Neural crest cell (in vitro differentiated cells): Measurements from ENCODE around the gene TICAM1. TPM values are rescaled to one million over a fixed set of nuclear protein-coding genes. Genes with fewer than 3 reads are reported as not detected.

ENCODE experiments used
- DNase-seq: peaks from one replicate; pipeline ENCODE4 v3.0.0; 2021; ENCODE audit warnings: low read depth, mixed read lengths, low spot score
- H3K27ac Mint-ChIP-seq: one replicate; pipeline ENCODE4 v1.8.0; 2021; ENCODE audit warnings: mild to moderate bottlenecking, mixed read lengths; ENCODE audit not compliant: unreplicated experiment
- H3K27me3 Mint-ChIP-seq: 2 replicates; pipeline ENCODE4 v1.8.0; 2021; ENCODE audit warnings: low read depth, mild to moderate bottlenecking, mixed read lengths
- H3K36me3 Mint-ChIP-seq: 2 replicates; pipeline ENCODE4 v1.8.0; 2021; ENCODE audit warnings: low read depth, mild to moderate bottlenecking, mixed read lengths
- H3K4me1 Mint-ChIP-seq: 2 replicates; pipeline ENCODE4 v1.8.0; 2021; ENCODE audit warnings: mixed read lengths
- H3K4me3 Mint-ChIP-seq: one replicate; pipeline ENCODE4 v1.8.0; 2021; ENCODE audit warnings: mild to moderate bottlenecking, mixed read lengths
- H3K9me3 Mint-ChIP-seq: 2 replicates; pipeline ENCODE4 v1.8.0; 2021; ENCODE audit warnings: mixed read lengths
- microRNA-seq: library from miRNA; unstranded; fragments of <30 nt; microRNA quantifications from one replicate; pipeline ENCODE4, GENCODE V29; 2020
- total RNA-seq: library from RNA; stranded (reverse); gene quantifications from 2 replicates; pipeline ENCODE4 v1.2.1, GENCODE V29; 2021
- TF ChIP-seq, protein P1 (sequence below): fragments of 200-600 bp; sonication (generic); conservative IDR thresholded peaks from 2 replicates; pipeline ENCODE4 v1.5.0; 2021; ENCODE audit warnings: antibody characterized with exemption, mild to moderate bottlenecking

TICAM1 gene
- total RNA-seq, 1 donor from 2014 or later: 0.72 TPM

DNA sequence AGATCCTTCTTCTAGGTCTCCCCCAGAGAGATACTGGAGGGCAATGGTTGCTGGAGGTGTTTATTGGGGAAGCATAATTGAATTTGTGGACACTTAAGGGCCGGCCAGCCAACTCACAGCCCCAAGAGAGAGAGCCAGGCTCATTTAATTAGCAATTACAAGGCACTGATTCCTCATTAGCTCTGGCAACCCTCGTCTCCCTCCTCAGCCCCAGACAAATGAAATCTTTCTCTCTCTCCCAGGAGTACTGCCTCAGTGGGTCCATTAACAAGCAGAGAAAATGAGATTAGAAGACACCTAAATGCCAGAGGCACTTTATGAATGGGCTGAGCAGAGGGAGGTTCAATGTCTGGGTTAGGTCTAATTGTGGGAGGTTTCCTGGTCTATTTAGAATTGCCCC lies 58.9 kb downstream of the TICAM1 start:
- Mint-ChIP-seq H3K4me1 (peaks cover 5% of the 10 kb centered on the region), H3K4me3 (no peak overlapping the region), H3K36me3 (no peaks in the 10 kb centered on the region), H3K9me3 (no peaks in the 10 kb centered on the region), H3K27me3 (peaks cover 70% of the 10 kb centered on the region), H3K27ac (no peak overlapping the region)
- TF ChIP-seq, protein P1, sequence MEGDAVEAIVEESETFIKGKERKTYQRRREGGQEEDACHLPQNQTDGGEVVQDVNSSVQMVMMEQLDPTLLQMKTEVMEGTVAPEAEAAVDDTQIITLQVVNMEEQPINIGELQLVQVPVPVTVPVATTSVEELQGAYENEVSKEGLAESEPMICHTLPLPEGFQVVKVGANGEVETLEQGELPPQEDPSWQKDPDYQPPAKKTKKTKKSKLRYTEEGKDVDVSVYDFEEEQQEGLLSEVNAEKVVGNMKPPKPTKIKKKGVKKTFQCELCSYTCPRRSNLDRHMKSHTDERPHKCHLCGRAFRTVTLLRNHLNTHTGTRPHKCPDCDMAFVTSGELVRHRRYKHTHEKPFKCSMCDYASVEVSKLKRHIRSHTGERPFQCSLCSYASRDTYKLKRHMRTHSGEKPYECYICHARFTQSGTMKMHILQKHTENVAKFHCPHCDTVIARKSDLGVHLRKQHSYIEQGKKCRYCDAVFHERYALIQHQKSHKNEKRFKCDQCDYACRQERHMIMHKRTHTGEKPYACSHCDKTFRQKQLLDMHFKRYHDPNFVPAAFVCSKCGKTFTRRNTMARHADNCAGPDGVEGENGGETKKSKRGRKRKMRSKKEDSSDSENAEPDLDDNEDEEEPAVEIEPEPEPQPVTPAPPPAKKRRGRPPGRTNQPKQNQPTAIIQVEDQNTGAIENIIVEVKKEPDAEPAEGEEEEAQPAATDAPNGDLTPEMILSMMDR: no peak
- DNase-seq: no peak

DNA sequence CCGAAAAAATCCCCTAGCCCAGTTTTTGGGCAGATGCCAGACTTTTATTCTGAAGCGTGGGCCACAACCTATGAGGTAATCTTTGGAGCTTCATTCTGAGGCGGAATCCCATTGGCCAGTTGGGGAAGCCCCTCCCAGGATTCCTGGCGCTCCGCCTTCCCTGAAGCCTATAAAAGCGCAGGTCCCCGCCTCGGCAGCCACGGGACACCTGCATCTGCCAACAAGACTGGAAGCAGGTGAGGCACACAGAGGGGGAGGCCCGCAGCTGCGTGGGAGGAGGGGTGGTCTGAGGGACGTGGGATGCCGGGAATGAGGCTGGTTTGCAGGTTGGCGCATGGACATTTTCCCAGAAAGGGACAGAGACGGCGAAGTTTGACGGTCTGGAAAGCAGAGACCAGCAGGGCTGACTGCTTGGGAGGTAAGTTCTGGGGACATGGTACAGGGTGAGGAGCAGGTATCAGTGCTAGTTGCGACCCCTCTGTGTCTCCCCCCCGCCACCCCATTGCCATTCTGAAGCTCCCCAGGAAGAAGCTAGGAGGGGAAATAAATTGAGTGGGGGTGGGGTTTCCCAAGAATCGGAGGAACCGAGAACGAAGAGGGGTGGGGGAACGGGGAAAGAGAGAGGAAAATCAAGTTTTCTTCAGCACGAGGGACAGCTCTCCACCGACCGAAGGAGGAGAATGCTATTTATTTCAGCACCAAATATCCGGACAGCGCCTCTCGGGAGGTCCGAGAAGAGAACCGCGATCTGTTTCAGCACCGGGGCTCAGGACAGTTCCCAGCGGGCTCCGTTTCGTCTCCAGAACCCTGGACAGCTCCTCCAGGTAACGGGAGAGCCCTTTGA lies 62.4 kb downstream of the TICAM1 start:
- H3K4me3 Mint-ChIP-seq: no peak overlapping the region

More for the DNA sequence above, 62.4 kb downstream of the TICAM1 start:
- peak; percentile 98 for DNase-seq
- Mint-ChIP-seq H3K9me3 (no peaks in the 10 kb centered on the region), H3K27ac (no peak overlapping the region), H3K36me3 (no peaks in the 10 kb centered on the region), H3K4me1 (peaks cover 12% of the 10 kb centered on the region), H3K27me3 (peaks cover 46% of the 10 kb centered on the region)
- TF ChIP-seq, protein P1: no peak

Small RNA genes within 50 kb of the gene (microRNA-seq; reads per million reads assigned to microRNA genes)
- gene MIR7-3: 10.1 reads per million, percentile 18 among the genes with 10 or more reads in this experiment

Other genes with a start within 250 kb of the TICAM1 start
- 7.0 and 8.0 TPM in 2 replicates for gene TNFAIP8L1, start 192.2 kb downstream of the TICAM1 start, total RNA-seq
- gene MYDGF, start 161.4 kb downstream of the TICAM1 start, total RNA-seq: 45.4 and 48.8 TPM in 2 replicates
- gene DPP9, start 107.9 kb downstream of the TICAM1 start, total RNA-seq: 46.8 and 48.0 TPM in 2 replicates
- 16.9 and 17.3 TPM in 2 replicates for gene FEM1A, start 40.0 kb downstream of the TICAM1 start, total RNA-seq
- gene PLIN3, start 36.0 kb upstream of the TICAM1 start, total RNA-seq: 40.3 and 42.4 TPM in 2 replicates
- gene ARRDC5, start 71.2 kb upstream of the TICAM1 start, total RNA-seq: not detected in 2 replicates
- gene UHRF1, start 77.8 kb upstream of the TICAM1 start, total RNA-seq: 219 and 223 TPM in 2 replicates
- gene KDM4B, start 137.4 kb upstream of the TICAM1 start, total RNA-seq: 43.3 and 45.4 TPM in 2 replicates